Measurements from ENCODE around the gene FRMD8.
"Not testable (repeated sequence)": the region's sequence is repeated elsewhere in the genome, so short reads cannot be mapped to it uniquely, and the experiment has no call there.

The FRMD8 gene

DNA sequence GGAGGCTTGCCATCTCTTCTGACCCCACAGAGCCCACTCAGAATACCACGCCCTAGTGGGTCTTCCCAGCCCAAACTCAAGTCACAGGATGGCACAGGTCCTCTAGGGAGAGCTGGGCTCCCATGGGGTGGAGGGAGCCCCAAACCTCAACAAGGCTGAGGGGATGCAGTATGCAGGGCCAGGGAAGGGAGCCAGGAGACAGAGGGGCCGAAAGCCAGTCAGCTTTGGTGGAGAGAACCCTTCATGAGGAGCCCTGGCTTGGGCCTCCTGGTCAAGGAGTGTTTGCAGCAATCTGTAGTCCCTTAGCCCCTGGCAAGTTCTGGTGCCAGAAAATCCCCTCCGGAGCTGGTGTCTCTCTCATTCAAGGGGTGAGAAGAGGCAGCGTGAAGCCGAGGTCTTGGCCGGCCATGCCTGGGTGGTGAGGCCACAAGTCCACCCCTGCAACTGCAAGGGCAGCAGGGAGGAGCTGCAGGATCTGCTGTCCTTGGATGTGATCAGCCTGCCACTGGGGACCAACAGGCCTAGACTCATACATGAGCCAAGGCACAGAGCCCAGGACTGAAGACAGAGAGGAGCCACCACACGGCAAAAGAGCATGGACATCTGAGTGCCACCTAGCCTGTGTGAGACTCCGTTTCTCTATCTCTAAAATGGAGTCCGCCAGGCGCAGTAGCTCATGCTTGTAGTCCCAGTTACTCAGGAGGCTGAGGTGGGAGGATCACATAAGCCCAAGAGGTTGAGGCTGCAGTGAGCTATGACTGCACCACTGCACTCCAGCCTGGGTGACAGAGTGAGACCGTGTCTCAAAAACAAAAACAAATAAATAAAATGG lies 60.2 kb downstream of the FRMD8 start:
- Histone ChIP-seq H3K27ac (peak overlapping the region; percentile 70), H3K9ac (peak overlapping the region; percentile 54; the same call in 1 of the 2 replicates), H3K27me3 (no peaks in the 10 kb centered on the region)

DNA sequence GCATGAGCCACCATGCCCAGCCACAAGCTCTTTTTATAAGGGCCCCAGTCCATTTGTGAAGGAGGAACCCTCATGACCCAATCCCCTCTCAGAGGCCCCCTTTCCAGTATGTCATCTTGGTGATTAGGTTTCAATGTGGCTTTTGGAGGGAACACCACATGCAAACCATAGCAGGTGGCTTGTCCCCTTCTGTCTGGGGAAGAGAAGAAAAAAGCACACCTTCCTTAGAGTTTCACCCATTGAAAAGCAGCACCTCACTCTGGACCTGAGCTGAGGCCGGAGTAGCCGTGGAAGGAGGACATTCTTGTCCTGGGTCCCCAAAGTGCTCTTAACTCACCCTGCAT lies 61.6 kb downstream of the FRMD8 start:
- Histone ChIP-seq H3K9me3 (peaks cover 4% of the 10 kb centered on the region; the same call in 1 of the 2 replicates), H3K27me3 (no peaks in the 10 kb centered on the region), H3K4me2 (peak overlapping the region; percentile 70), H3K36me3 (no peaks in the 10 kb centered on the region), H3K4me3 (no peak overlapping the region), H3K9ac (no peak overlapping the region), H4K20me1 (peaks cover 38% of the 10 kb centered on the region), H3K4me1 (peaks cover 66% of the 10 kb centered on the region), H3K27ac (peak overlapping the region; percentile 46)
- TF ChIP-seq Cebpa-rat (IDR thresholded peaks at IDR 0.05) = no peak

More for the DNA sequence above, 60.2 kb downstream of the FRMD8 start:
- Histone ChIP-seq H3K4me2 (peak overlapping the region; percentile 84), H3K36me3 (no peaks in the 10 kb centered on the region), H3K4me1 (peaks cover 80% of the 10 kb centered on the region), H3K4me3 (no peak overlapping the region), H3K9me3 (peaks cover 4% of the 10 kb centered on the region; the same call in 1 of the 2 replicates), H4K20me1 (peaks cover 51% of the 10 kb centered on the region)
- no peak for TF ChIP-seq Cebpa-rat (IDR thresholded peaks at IDR 0.05)

DNA sequence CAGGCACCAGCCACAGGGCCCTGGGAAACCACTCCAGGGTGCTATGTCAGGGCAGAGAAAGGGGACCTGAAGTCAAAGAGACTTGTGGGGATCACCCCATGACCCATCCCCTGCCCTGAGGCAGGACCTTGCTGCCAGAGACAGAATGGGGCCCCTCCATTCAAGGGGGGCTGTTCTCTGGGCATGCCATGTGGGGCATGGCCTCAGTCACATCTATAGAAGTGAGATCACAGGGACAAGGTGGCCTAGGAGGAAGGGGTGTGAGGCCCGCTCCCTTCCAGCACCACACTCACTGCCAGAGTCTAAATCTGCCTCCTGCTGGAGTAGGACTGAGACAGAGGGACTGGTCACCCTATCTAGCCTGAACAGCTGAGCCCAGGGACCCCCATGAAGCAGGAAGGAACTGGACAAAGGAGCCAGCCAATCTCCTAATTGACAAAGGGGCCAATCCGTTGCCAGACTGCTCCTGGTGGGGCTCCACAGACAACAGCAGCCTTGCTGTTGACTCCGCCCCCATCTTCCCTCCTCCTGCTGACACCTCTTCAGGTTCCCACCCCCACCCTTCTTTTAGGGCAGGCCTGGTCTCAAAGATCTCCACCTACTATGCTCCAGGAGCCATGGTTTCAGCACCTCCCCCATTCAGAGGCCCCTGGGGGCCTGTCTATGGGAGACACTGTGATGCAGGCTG lies 62.1 kb downstream of the FRMD8 start:
- Histone ChIP-seq H4K20me1 (peaks cover 32% of the 10 kb centered on the region), H3K4me2 (peak overlapping the region; percentile 70), H3K36me3 (no peaks in the 10 kb centered on the region), H3K9ac (no peak overlapping the region), H3K27me3 (no peaks in the 10 kb centered on the region), H3K27ac (peak overlapping the region; percentile 46), H3K4me1 (peaks cover 61% of the 10 kb centered on the region), H3K4me3 (no peak overlapping the region), H3K9me3 (peaks cover 4% of the 10 kb centered on the region; the same call in 1 of the 2 replicates)
- TF ChIP-seq Cebpa-rat (IDR thresholded peaks at IDR 0.05) = no peak

DNA sequence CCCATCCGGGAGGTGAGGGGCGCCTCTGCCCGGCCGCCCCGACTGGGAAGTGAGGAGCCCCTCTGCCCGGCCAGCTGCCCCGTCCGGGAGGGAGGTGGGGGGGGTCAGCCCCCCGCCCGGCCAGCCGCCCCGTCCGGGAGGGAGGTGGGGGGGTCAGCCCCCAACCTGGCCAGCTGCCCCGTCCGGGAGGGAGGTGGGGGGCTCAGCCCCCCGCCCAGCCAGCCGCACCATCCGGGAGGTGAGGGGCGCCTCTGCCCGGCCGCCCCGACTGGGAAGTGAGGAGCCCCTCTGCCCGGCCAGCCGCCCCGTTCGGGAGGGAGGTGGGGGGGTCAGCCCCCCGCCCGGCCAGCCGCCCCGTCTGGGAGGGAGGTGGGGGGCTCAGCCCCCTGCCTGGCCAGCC lies 64.9 kb downstream of the FRMD8 start:
- not testable (repeated sequence) for H3K27ac ChIP-seq, H3K4me3 ChIP-seq, H3K36me3 ChIP-seq, H4K20me1 ChIP-seq, H3K4me2 ChIP-seq, H3K9ac ChIP-seq, H3K9me3 ChIP-seq, H3K27me3 ChIP-seq
- peaks cover 55% of the 10 kb centered on the region for H3K4me1 ChIP-seq

DNA sequence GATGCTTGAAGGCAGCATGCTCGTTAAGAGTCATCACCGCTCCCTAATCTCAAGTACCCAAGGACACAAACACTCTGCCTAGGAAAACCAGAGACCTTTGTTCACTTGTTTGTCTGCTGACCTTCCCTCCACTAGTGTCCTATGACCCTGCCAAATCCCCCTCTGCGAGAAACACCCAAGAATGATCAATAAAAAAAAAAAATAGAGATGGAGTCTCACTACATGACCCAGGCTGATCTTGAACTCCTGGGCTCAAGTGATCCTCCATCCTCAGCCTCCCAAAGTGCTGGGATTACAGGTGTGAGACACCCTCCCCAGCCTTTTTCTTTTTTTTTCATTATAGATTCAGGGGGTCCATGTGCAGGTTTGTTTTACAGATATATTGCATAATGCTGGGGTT lies 65.8 kb downstream of the FRMD8 start:
- H3K4me2 ChIP-seq, H3K27ac ChIP-seq, H3K9ac ChIP-seq, H3K27me3 ChIP-seq, H4K20me1 ChIP-seq, H3K36me3 ChIP-seq, H3K9me3 ChIP-seq, H3K4me3 ChIP-seq: not testable (repeated sequence)
- H3K4me1 ChIP-seq = peaks cover 55% of the 10 kb centered on the region

DNA sequence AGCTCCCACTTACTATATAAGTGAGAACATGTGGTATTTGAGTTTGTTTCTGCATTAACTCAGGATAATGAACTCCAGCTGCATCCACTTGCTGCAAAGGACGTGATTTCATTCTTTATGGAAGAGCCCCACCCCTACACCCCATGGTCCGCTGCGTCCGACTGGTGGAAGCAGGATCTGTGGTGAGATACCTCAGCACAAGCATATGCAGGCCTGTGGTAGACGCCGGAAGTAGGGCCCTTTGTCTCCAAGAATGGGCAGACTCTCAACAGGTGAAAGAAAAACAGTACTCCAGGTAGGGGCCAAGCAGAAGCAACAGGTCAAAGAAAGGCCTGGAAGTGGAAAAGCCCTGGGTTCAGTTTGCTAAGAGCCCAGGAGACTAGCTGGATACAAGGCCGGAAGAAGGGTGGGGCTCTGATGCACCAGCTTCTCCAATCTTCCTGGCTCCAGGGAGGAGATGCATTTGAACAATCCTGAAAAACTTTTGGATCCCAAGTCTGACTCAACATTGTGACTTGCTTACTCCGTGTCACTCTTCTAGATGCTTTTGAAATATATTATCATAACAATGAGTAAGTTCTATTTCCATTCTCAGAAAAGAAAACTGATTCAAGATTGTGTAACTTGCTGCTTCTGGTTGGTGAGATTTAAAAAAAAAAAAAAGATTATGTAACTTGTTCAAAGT lies 66.5 kb downstream of the FRMD8 start:
- no peak overlapping the region for H3K27ac ChIP-seq
- H3K36me3 ChIP-seq = no peaks in the 10 kb centered on the region
- peaks cover 4% of the 10 kb centered on the region; the same call in 1 of the 2 replicates for H3K9me3 ChIP-seq
- H3K4me2 ChIP-seq = no peak overlapping the region
- H3K9ac ChIP-seq = no peak overlapping the region
- no peaks in the 10 kb centered on the region for H3K27me3 ChIP-seq
- peaks cover 56% of the 10 kb centered on the region for H3K4me1 ChIP-seq
- H4K20me1 ChIP-seq = no peaks in the 10 kb centered on the region
- no peak overlapping the region for H3K4me3 ChIP-seq
- TF ChIP-seq Cebpa-rat (IDR thresholded peaks at IDR 0.05) = no peak

DNA sequence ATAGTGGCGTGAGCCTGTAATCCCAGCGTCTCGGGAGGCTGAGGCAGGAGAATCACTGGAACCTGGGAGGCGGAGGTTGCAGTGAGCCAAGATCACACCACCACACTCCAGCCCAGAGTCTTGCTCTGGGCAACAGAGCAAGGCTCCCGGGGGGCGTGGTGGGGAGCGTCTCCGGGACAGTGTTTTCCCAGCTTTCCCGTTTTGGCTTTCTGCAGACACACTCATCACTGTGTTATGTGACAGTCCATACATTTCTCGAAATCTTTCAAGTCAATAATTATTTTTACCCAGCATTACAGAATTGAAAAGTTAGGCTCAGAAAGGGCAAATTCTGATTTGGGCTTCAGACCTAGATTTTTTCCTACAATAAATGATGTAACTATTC lies 67.9 kb downstream of the FRMD8 start:
- Histone ChIP-seq H3K27ac (peak overlapping the region; percentile 74; the same call in 1 of the 2 replicates), H3K4me3 (peak overlapping the region; percentile 68), H4K20me1 (no peaks in the 10 kb centered on the region), H3K36me3 (no peaks in the 10 kb centered on the region), H3K4me2 (peak overlapping the region; percentile 94), H3K27me3 (no peaks in the 10 kb centered on the region), H3K9me3 (peaks cover 4% of the 10 kb centered on the region; the same call in 1 of the 2 replicates), H3K9ac (peak overlapping the region; percentile 78; the same call in 1 of the 2 replicates), H3K4me1 (peaks cover 42% of the 10 kb centered on the region)
- no peak for TF ChIP-seq Cebpa-rat (IDR thresholded peaks at IDR 0.05)

DNA sequence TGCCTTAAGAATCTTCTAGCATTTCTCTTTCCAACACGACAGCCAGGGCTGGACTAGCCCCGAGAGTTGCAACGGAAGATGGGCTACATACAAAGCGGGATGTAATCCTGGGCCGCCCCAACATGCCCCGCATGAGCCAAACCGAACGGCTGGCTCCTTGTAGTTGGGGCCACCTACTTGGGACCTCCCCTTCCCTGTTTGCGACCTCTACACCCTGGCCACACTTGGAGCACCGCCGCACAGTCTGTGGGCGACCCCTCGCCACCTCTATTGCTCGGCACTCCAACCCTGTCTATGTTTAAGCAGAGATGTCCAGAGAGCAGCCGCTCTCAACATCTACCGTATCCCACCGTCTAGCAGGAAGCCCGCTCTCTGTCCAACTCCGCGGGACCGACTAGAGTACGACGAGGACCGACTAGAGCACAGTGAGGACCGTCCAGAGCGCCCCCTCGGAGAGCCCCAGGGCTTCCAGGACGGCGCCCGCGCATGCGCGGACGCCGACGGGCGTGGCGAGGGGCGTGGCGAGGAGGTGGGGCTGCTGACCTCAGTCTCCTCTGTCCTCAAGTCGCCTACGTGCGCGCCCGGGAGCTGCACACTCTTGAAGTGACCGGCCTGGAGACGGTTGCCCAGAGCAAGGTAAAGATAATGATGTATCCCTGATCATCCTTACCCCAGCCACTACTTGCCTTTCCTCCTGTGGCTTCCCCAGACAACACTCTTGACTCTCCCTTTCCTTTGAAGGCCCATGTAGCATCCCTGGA lies 68.4 kb downstream of the FRMD8 start:
- peak overlapping the region; percentile 74 for H3K27ac ChIP-seq
- peaks cover 36% of the 10 kb centered on the region for H3K4me1 ChIP-seq
- H3K27me3 ChIP-seq = no peaks in the 10 kb centered on the region
- H3K36me3 ChIP-seq = no peaks in the 10 kb centered on the region
- no peaks in the 10 kb centered on the region for H4K20me1 ChIP-seq
- peaks cover 4% of the 10 kb centered on the region; the same call in 1 of the 2 replicates for H3K9me3 ChIP-seq
- TF ChIP-seq Cebpa-rat (IDR thresholded peaks at IDR 0.05) = no peak
- H3K9ac ChIP-seq = peak overlapping the region; percentile 78
- H3K4me2 ChIP-seq = peak overlapping the region; percentile 94
- peak overlapping the region; percentile 68 for H3K4me3 ChIP-seq

DNA sequence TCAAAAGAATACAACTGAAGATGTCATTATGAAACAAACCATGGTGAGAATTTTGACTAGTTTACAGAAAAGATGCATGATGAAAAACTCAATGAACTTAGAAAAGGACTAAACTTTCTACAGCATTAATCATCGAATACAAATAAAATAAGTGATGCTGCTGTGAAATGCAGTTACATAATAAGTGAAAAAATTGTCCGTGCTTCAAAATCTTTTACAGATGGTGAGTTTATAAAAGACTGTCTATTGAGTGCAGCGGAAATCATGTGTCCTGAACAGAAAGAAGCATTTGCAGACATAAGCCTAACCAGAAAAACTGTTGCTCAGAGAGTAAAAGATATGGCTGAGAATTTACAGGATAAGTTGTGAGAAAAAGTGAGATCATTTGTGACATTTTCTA lies 70.0 kb downstream of the FRMD8 start:
- no peak overlapping the region for H3K27ac ChIP-seq
- H3K9ac ChIP-seq = no peak overlapping the region
- no peaks in the 10 kb centered on the region for H3K27me3 ChIP-seq
- H3K4me2 ChIP-seq = peak overlapping the region; percentile 94; the same call in 1 of the 2 replicates
- no peak for TF ChIP-seq Cebpa-rat (IDR thresholded peaks at IDR 0.05)
- H3K4me3 ChIP-seq = no peak overlapping the region
- no peaks in the 10 kb centered on the region for H3K9me3 ChIP-seq
- H3K36me3 ChIP-seq = no peaks in the 10 kb centered on the region
- peaks cover 35% of the 10 kb centered on the region for H3K4me1 ChIP-seq
- H4K20me1 ChIP-seq = no peaks in the 10 kb centered on the region

All from BLaER1 (cell line).